Measurements from ENCODE around the gene PDE6B.

- TF ChIP-seq POLR2AphosphoS5 (IDR thresholded peaks at IDR 0.05), result no peak
- TF ChIP-seq CTCF (IDR thresholded peaks at IDR 0.05), result no peak
- TF ChIP-seq POLR2A (IDR thresholded peaks at IDR 0.05), result no peak
These were observed 9.2 kb downstream of the PDE6B start for GRCh38 chr4:634599-634985.
